ENCODE measurements around the gene ERCC6L2.

The ERCC6L2 gene

DNA sequence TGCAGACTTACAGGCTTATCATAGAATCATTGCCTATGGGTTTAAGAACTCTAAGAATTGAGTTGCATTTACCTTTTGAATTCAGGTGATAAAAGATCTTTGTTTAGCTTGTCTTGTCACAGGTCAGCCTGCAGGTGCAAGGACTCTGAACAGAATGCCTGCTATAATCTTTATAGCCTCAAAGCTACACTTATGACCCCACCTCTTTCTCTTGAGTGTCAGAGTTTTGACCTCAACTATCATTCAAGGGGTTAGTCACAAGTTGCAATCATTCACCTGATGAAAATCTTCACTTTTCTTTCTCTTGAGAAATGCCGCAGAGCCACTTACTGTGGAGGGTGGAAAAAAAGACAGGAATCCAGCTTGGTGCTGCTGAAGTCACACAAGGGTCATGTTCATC lies 49.5 kb downstream of the ERCC6L2 start:
- no peak for DNase-seq

DNA sequence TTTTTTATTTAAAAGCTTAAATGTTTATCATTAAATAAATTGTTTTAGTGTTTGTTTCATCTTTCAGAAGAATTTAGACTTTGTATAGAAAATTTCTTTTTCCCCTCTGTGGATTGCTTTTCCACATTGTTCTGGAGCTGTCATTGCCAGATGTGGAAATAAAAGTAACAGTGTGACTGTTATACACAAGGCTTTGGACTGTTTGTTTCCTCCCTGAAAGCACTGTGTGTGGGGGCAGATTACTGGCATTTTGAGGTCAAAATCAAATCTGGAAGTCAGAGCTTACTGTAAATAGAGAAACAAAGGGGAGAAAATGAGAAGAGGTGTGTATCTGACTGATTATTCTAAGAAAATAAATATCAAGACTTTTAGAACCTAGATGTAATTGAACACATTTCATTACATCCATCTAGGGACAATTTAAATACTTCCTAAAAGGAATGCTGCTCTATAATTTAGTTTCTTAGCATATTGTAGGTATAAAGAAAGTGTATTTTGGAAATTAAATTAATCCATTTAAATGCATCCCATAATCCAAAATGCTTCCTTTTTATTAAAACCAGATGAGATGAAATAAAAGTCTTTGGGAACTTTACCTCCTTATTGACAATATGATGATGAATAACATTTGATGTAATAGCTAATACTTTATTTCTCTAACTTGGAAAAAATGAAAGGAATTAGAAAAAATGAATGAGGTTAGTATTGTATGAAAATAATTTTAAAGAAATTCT lies 51.9 kb downstream of the ERCC6L2 start:
- no peak for DNase-seq

DNA sequence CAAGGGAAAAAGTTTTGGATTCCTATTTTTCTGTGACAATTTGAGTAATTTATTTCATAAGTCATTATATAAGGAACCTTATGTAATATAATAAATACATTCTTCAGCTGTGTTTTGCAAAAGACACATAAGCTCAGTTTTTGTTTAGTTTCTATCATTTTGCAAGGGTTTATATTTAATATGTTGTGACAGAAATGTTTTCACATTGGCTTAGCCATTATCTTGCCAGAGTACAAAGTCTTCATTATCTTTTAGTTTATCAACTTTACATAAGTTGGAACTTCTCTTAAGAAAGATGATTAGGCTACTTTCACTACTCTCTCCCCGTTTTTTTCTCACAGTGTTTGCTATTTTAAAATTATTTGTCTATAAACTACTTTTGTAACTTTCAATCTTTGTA lies 54.8 kb downstream of the ERCC6L2 start:
- no peak for DNase-seq

DNA sequence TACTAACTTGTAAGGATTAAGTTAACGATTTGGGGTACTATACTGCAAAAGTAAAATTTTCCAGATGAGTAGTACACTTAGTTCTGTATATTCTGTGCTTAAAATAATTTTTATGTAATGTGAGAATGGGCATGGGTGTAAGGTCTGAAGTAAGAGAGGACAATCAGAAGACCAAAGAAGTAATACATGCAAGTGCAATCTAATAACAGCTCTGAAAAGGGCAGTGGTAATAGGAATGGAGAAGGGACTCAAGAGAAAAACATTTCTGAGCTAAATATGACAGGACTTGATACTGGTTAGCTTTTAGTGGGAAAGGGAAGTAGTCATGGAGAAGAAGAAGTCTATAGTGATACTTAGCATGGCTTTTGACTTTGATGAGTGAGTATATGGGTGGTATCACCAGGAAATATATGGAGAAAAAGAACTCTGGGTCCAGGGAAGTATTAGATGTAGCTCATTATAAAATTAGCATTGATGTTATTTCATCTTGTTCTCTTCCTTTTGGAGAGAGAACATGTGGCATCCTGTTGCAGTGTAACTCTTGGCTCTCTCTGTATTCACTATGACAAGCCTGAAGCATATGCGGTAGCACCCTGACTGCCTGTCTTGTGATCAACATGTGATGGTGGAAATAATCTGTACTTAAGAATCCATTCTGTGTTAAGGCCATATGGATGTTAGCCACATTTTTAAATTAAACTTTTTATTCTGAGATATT lies 60.5 kb downstream of the ERCC6L2 start:
- DNase-seq = no peak

DNA sequence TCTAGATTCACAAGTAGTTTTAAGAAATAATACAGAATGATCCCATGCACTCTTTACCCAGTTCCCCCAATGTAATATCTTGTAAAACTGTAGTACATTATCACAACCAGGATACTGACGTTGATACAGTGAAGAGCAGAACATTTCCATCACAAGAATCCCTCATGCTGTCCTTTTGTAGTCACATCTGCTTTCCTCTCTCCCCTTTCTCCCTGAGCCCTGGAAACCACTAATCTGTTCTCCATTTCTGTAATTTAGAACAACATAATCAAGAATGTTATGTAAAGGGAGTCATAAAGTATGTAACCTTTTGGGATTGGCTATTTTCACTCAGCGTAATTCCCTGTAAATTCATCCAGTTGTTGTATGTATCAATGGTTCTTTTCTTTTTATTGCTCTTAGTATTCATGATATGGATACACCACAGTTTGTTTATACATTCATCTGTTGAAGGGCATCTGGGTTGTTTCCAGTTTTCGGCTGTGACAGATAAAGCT lies 61.1 kb downstream of the ERCC6L2 start:
- DNase-seq = no peak

DNA sequence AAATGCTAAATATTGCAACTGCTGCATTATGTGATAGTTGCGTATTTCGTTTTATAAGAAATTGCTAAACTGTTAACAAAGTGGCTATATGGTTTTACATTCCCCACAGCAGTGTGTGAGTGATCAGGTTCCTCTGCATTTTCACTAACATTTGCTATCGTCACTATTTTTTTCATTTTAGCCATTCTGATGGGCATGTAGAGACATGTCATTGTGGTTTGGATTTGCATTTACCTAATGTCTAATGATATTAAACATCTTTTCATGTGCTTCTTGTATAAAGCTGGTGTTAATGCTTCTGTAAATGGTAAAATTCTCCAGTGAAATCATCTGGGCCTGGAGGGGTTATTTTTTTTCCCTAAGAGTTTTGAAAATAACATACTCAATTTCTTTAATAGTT lies 61.6 kb downstream of the ERCC6L2 start:
- no peak for DNase-seq

DNA sequence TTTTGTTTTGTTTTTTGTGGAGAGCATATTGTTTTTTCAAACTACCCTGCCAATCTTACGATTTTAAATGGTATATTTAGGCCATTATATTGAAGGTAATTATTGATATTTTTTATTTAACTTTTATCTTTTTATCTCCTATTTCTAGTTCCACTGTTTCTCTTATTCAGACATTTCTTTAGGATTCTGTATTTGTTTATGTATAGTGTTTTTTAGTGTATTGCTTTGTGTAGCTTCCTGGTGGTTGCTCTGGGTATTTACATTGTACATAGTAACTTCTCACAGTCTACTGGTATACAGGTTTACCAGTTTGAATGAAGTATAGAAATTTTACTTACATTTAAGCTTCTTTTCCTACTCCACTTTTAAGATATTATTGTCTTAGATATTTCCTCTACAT lies 63.2 kb downstream of the ERCC6L2 start:
- no peak for DNase-seq

DNA sequence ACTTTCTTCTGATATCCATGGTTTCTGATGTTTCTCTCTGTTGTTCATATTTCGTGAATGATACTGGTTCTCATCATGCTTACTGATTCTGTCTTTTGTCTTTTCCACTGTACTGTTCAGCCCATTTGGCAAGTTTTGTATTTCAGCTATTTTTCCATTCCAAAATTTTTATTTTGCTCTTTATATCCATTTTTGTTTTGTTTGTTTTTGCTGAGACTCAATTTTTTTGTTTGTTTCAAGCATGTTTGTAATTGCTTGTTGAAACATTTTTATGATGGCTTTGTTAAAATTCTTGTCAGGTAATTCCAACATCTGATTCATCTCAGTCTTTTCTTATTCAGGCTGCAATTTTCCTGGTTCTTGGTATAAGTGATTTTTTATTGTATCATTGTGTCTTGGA lies 64.0 kb downstream of the ERCC6L2 start:
- DNase-seq = no peak

DNA sequence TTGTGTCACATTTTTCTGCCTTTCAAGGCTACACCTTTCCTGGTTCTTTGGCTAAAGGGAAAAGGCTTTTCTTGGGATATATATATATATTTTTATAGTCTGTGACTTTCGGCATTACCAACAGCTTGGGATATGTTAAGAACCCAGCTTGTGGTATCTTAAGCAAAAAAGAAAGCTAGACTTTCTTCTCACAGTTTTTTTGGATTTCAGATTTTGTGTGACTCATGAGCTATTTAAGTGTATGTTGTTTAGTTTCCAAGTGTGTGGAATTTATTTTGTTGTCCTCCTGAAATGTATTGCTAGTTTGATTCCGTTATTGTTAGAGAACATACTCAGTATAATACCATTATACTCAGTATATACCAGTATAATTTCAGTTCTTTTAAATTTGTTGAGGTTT lies 64.8 kb downstream of the ERCC6L2 start:
- no peak for DNase-seq

DNA sequence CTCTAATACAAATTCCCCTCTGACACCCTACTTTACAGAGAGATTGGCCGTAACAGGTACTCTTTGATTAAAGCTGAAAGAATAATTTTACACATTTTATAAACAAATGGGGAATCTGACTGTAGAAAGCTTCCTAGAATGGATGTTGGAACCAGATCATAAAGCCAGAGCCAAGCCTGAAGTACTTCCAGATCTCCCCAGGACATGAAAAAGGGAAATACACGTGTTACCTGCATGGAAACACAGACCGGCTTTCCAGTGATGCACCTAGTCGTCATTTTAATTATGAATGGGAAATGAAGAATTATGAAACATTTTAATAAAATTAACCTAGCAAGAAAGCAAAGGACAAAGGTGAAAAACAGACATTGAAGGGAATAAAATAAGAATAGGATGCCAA lies 66.5 kb downstream of the ERCC6L2 start:
- no peak for DNase-seq

DNA sequence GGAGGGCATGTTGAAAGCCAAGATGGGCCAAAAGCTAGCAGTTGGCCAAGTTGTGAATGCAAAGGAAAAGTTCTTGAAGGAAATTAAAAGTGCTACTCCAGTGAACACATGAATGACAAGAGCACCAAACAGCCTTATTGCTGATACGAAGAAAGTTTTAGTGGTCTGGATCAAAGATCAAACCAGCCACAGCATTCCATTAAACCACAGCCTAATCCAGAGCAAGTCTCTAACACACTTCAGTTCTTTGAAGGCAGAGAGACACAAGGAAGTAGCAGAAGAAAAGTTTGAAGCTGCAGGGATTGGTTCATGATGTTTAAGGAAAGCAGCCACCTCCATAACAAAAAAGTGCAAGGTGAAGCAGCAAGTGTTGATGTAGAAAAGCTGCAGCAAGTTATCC lies 71.6 kb downstream of the ERCC6L2 start:
- no peak for DNase-seq

DNA sequence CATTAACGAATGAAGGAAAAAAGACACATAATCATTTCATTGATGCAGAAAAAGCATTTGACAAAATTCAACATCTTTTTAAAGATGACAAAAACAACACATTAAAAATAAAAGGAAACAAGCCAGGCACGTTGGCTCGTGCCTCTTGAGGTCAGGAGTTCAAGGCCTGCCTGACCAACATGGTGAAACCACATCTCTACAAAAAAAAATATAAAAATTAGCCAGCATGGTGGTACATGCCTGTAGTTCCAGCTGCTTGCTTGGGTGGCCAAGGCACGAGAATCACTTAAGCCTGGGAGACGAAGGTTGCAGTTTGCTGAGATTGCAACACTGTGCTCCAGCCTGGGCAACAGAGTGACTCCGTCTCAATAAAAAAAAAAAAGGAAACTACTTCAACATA lies 77.0 kb downstream of the ERCC6L2 start:
- DNase-seq = no peak

DNA sequence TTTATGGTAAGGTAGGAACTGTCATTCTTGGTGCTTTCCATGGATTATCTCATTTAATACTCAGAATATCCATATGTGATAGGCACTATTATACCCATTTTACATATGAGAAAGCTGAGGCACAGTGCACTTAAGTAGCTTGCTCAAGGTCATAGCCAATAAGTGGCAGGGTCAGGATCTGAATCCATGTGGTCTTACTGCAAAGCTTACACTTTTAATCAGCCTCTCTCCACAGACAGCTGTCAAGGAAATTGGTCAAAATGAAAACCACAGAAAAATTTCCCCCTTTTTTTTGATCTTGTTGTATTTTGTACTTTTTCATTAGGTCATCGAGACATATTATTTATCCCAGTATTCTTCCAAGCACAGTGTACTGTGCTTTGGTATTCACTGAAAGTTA lies 78.5 kb downstream of the ERCC6L2 start:
- DNase-seq = no peak

DNA sequence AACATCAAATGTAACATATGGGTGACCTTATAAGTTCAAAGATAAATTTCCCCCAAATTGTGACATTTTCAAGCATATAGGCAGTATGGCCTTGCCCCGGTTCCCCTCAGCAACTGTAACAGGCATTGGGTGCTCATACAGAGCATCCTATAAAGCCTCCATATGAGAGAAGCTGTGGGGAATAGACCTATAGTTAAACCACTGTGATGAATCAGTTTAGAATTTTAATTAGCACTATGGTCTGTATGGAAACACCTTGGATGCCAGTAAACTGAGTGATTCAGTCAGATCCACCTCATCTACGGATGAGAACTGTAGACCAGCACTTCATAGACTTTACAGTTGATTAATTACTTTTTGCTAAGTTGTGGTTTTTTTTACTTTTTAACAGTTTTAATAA lies 79.4 kb downstream of the ERCC6L2 start:
- no peak for DNase-seq

DNA sequence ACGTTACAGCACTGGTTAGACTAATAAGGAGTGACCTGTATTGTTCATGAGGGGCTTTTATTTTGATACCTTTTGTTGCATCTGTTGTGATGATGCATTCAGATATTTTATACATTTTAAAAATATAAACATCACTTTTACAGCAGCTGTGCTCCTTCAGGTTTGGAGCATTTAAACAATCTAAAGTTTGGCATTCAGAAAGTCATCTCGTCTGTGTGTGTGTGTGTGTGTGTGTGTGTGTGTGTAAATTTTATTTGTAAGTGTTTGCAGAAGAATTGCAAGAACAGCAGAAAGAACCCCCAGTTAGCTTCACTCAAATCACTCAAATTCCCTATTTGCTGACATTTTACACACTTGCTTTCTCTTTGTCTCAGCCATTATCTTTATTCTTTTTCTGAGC lies 87.4 kb downstream of the ERCC6L2 start:
- DNase-seq = no peak

DNA sequence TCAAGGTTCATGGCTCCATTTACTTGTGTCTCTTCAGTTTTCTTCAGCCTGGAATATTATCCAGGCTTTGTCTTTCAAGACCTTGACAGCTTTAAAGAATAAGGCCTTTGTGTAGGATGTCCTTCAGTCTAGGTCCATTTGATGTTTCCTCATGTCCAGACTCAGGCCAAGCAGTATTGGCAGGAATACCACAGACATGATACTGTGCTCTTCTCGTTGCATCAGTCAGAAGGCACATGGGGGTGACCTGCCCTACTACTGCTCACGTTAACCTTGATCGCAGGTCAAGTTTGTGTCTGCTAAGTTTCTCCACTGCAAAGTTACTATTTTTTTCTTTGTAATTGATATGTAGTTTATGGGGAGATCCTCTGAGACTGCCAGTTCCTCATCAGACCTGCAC lies 88.2 kb downstream of the ERCC6L2 start:
- DNase-seq = no peak

DNA sequence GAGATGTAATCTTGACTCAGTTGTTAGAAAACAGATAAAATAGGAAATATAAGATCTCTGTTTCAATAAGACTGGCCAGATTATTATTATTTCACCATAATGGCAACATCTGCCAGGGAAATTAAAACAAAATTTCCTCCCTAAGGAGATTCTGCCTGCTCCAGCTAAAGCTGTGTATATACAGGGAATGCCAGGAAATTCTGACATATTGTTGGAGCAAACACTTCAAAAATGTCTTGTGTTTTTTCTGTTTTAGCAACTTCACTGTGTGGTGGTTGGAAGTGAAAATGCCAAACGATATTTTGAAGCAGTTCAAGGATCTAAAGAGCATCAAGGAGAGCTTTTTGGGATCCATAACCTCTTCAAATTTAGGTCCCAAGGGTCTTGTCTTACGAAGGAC lies 90.8 kb downstream of the ERCC6L2 start:
- DNase-seq = no peak

DNA sequence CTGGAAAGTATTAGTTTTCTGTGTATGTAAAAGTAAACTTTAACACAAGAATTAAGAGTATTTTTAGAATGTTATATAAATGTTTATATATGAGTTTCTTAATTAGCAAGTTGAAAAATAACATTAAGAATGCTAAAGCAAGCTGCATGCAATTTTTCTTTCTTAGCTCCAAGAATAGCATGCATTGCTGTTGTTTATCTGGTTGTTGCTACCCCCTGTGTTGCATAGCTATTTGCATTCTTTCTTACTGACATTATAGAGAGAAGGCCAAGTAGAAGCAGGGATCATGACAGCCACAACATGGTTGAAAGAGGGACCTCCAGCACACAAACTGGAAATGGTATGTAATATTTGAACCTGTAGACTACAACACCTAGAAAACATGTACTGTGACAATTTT lies 94.8 kb downstream of the ERCC6L2 start:
- no peak for DNase-seq

DNA sequence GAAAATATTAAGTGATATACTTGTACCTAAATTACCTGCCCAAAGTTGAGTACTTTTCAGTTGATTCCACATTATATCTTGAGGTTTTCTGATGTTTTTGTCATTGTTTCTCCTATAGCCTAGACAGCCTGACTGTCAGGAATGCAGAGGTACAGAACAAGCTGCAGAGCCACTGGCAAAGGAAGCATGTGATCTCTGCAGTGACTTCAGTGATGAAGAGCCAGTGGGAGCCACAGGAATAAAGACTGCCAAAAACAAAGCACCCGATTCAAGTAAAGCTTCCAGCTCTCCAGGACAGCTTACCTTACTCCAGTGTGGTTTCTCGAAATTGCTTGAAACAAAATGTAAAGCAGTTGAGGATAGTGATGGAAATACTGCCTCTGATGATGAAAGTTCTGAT lies 96.3 kb downstream of the ERCC6L2 start:
- no peak for DNase-seq

DNA sequence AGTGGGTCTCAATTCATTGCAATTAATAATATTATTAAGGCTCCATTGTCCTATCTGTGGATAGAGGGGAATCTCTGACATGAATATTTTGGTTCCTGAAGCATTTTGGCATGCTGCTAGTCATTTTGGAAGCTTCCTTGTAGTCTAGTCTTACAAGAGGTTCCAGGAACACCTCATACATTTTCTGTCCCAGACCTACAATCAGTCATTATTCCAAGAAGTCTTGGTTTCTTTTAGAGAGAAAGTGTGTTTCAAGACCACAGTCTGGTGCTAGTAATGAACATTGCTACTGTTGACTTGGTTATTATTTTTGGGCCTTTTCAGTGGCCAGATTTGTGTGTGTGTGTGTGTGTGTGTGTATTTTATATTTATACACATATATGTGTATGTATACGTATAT lies 98.9 kb downstream of the ERCC6L2 start:
- DNase-seq = no peak

DNA sequence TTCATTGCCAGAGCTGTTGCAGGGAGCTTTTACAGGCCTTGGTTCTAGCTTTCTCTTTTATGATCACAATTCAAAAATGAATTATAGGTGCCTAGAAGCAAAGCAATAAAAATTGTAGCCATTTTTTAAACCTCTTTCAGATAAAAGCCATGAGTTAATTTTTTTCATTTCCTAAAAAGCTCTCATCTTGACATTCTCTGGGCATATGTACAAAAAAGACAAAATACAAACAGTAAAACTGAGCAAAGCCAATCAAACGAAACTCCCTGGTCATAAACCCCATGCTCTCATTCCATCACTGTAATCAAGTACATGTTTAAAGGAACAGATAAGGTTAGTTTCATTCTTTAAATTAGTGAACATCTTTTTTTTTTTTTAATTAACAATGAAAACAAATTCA lies 101.9 kb downstream of the ERCC6L2 start:
- DNase-seq = no peak

DNA sequence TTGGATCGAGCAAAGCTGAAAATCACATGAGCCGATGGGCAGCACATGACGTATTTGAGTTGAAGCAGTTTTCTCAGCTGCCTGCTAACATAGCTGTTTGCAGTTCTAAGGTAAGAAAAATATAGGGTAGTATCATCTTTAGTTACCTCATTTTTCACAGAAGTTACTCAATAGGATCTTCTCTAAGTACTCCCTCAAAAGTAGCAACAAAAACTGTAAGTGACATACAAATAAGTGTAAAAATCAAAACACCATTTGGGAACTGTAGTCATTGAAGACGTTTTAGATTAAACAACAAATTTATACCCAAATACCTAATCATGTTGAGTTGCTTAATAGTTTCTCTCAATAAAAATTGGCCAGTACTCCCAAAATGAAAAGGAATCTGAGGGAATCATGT lies 102.6 kb downstream of the ERCC6L2 start:
- DNase-seq = no peak

DNA sequence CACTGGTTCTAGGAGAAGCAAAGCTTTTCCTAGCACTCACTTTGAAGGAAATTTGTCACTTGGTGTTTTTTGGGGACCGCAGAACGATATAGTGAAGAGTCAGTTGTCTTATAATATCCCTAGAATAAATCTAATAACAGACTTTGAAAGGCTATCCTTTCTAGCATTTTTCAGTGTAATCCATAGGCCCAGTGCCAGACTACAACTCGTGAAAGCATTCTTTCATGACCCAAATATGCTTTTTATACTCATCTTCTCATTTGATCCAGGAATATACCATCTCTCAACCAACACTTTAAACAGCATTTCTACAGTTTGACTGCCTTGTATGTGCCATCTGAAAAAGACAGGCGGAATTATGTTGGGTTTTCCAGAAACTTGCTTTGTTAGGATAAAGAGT lies 104.0 kb downstream of the ERCC6L2 start:
- no peak for DNase-seq

DNA sequence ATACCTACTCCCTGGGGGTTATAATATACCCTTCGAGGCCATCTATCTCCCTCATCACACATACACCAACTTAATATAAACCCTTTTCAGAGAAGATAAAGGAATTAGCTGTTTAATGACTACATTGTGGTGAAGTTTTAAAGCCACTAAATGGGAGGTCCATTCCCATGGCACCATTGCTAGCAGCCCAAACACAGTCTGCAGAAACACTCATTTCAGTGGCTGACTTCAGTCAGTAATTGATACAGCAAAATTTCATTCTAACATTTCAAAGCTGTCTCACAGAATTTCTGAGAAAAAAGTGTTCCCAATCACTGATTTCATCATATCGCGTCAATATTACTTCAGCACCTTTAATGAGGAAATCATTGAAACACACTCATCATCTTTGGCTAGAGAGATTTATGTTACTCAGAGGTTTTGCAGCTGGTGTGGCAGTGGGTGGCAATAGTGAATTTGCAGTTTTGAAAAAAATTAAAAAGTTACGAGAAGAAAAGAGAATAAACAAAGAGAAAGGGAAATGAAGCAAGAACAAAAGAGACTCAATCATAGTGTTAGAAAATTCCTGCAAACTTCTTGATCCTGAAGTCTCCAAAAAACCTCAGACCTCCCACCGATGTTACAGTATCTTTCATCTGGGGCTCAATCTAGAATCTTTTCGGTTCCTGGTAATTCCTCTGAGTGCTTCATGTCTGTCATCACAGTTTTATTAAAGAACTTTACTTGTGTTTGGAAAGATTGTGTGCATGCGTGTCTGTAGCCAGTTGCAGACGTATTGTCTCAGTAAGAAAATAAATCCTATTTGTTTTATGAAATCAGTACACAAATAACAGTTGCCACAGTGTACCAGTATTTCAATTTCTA lies 105.0 kb downstream of the ERCC6L2 start:
- DNase-seq = no peak
